Measurements from ENCODE around the gene APC2.

APC2 gene

DNA sequence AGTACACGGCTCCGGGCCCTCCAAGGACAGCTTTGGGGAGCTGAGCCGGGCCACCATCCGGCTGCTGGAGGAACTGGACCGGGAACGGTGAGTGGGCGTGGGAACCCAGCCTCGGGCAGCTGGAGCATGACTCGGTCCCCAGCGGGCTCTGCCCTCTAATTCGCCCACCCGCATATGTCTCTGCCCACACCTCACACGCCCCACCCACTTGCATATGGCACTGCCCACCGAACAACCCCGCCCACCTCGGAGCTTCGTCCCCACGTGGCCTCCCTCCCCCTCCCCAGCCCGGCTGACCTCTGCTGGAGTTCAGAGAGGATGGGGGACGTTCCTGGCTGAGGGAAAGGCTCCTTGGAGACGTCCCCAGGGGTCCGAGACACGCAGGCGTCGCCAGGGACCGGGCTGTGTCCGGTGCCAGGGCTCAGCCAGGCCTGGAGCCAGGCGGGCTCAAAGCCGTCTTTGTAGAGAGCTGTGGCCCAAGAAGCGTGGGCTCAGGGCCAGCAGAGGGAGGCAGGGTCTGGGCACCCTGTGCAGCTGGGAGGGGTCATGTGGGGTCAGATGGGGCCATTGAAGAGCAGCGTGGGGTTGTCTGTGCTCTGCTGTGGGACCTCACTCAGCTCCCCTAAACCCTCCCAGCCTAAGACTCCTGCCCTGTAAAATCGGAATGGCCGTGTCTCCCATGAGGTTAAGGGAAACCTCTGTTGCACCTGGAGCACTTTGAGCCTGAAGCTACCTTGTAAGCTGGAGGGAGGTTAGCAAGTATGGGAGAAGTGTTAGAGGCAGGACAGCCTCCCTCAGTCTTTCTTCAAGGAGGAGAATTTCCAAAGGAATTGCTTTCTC, 3.8 kb downstream of the APC2 start:
- TF ChIP-seq CTCF (IDR thresholded peaks at IDR 0.05; ENCODE audit: low read depth, low read length), result no peak
- no peak overlapping the region for H3K4me3 ChIP-seq (ENCODE audit: low read depth, low read length)

- no peak overlapping the region for H3K4me3 ChIP-seq (ENCODE audit: low read depth, low read length)
- TF ChIP-seq CTCF (IDR thresholded peaks at IDR 0.05; ENCODE audit: low read depth, low read length), result no peak
Measured at GRCh38 chr19:1455002-1455335, 5.0 kb downstream of the APC2 start.

GRCh38 chr19:1455336-1456120, 5.6 kb downstream of the APC2 start:
- TF ChIP-seq CTCF (IDR thresholded peaks at IDR 0.05; ENCODE audit: low read depth, low read length), result no peak
- no peak overlapping the region for H3K4me3 ChIP-seq (ENCODE audit: low read depth, low read length)

DNA sequence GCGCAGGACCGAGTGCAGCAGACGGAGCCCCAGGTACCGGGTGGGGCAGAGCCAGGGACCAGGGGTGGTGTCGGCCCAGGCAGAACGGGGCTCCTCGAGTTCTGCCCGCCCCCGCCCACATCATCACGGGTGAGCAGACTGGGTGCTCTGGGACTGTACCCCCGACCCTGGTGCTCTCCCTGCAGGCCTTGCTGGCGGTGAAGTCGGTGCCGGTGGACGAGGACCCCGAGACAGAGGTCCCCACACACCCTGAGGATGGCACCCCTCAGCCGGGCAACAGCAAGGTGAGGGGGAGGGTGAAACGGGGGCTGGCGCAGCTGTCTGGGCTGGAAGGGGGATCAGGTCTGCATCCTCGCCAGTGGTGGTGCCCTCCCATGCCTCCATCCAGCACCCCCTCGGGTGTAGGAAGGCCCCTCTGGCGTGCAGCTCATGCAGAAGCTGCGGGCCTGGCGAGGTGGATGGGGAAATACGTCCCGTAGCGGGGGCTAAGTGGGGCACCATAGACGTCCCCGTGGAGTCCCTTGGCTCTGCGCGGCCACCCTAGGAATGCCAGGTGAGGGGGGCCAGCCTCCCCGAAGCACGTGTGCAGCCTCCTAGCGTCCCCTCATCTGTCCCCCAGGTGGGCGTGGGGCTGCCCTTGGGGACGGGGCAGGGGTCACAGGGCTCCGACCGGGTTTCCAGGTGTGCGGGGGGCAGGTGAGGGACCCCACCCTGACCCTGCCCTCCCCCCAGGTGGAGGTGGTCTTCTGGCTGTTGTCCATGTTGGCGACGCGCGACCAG, 6.4 kb downstream of the APC2 start:
- H3K4me3 ChIP-seq (ENCODE audit: low read depth, low read length), result no peak overlapping the region
- no peak for TF ChIP-seq CTCF (IDR thresholded peaks at IDR 0.05; ENCODE audit: low read depth, low read length)

DNA sequence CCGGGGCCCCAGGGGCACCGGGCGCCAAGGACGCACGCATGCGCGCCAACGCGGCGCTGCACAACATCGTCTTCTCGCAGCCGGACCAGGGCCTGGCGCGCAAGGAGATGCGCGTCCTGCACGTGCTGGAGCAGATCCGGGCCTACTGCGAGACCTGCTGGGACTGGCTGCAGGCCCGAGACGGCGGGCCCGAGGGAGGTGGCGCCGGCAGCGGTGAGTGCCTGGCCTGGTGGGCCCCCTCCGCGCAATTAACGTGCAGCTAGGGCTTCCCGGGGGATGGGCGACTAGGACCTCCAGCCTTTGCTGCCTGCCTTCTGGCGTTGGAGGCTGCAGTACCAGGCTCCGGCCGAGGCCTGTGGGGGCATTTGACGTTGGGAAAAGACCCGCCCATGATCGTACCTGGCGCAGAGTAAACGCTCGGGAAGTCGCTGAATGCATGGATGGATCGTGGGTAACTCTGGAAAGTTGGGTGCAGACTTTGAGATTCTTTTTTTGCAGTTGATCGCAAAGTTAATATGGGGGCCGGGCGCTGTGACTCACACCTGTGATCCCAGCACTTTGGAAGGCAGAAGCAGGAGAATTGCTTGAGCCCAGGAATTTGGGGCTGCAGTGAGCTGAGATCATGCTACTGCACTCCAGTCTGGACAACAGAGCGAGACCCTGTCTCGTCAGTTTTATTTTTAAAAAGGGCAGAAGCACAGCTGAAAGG, 7.3 kb downstream of the APC2 start:
- no peak overlapping the region for H3K4me3 ChIP-seq (ENCODE audit: low read depth, low read length)
- no peak for TF ChIP-seq CTCF (IDR thresholded peaks at IDR 0.05; ENCODE audit: low read depth, low read length)

GRCh38 chr19:1457892-1458291, 8.0 kb downstream of the APC2 start:
- no peak for TF ChIP-seq CTCF (IDR thresholded peaks at IDR 0.05; ENCODE audit: low read depth, low read length)
- no peak overlapping the region for H3K4me3 ChIP-seq (ENCODE audit: low read depth, low read length)
